Ascending aorta (tissue), 2 donors: Measurements from ENCODE around the gene KRT73. TPM values are rescaled to one million over a fixed set of nuclear protein-coding genes. Genes with fewer than 3 reads are reported as not detected.

Source experiments
- DNase-seq, 2 donors: peaks; one replicate each; pipeline ENCODE4 v3.0.0-alpha.2; 2019; ENCODE audit warnings: low spot score in 2 of 2
- H3K27ac ChIP-seq, 2 donors: fragments of 200-600 bp; sonication (generic); one replicate each; pipeline ENCODE4 v1.5.1; 2016 to 2017; ENCODE audit warnings: mild to moderate bottlenecking in 1 of 2
- H3K27me3 ChIP-seq: fragments of 200-600 bp; sonication (generic); one replicate; pipeline ENCODE4 v1.5.1; 2017
- H3K36me3 ChIP-seq, 2 donors: fragments of 200-600 bp; sonication (generic); one replicate each; pipeline ENCODE4 v1.5.1; 2016
- H3K4me1 ChIP-seq, 2 donors: fragments of 200-600 bp; sonication (generic); one replicate each; pipeline ENCODE4 v1.5.1; 2016 to 2017; ENCODE audit warnings: mild to moderate bottlenecking in 1 of 2
- H3K4me3 ChIP-seq, 2 donors: fragments of 200-600 bp; sonication (generic); one replicate each; pipeline ENCODE4 v1.5.1; 2016 to 2017; ENCODE audit warnings: mild to moderate bottlenecking in 1 of 2
- H3K9me3 ChIP-seq, 2 donors: fragments of 200-600 bp; sonication (generic); one replicate each; pipeline ENCODE4 v1.5.1; 2016
- CTCF ChIP-seq, 3 experiments: fragments of 200-600 bp in 2 of 3; fragments of 450-650 bp in 1 of 3; sonication (generic) in 2 of 3; IDR thresholded peaks; one replicate each; pipeline ENCODE4 v1.5.1; 2016 to 2019; ENCODE audit warnings: antibody characterized with exemption in 3 of 3, mild to moderate bottlenecking in 1 of 3, moderate library complexity in 1 of 3
- intact Hi-C: fragments of 100-400 bp; cut with DNase I; formaldehyde crosslinking; loops from one replicate; pipeline ENCODE4 v1.15.1; 2023
- total RNA-seq: library from RNA; depleted of rRNA; stranded (reverse); fragments of >200 nt; gene quantifications from one replicate; pipeline ENCODE4 v1.1.0, GENCODE V29; 2016

Gene KRT73
- total RNA-seq, 1 donor from 2014 or later, result not detected

GRCh38 chr12:52581481-52581880, 36.9 kb downstream of the KRT73 start:
- no peak overlapping the region for H3K4me3 ChIP-seq
- intact Hi-C loops, result no loop called here
- H3K9me3 ChIP-seq, result no peaks in the 10 kb centered on the region
- H3K36me3 ChIP-seq, result no peaks in the 10 kb centered on the region
- TF ChIP-seq CTCF (IDR thresholded peaks at IDR 0.05), result no peak
- H3K27ac ChIP-seq, result no peak overlapping the region
- DNase-seq, result no peak
- H3K4me1 ChIP-seq, result no peaks in the 10 kb centered on the region
- no peaks in the 10 kb centered on the region for H3K27me3 ChIP-seq

- Histone ChIP-seq H3K9me3 (no peaks in the 10 kb centered on the region), H3K27me3 (no peaks in the 10 kb centered on the region), H3K4me1 (no peaks in the 10 kb centered on the region), H3K27ac (no peak overlapping the region), H3K36me3 (no peaks in the 10 kb centered on the region), H3K4me3 (no peak overlapping the region)
- intact Hi-C loops, result no loop called here
- TF ChIP-seq CTCF (IDR thresholded peaks at IDR 0.05), result no peak
- no peak for DNase-seq
These were observed 37.3 kb downstream of the KRT73 start for GRCh38 chr12:52581066-52581465.

- Histone ChIP-seq H3K4me1 (no peaks in the 10 kb centered on the region), H3K4me3 (no peak overlapping the region), H3K36me3 (no peaks in the 10 kb centered on the region), H3K9me3 (no peaks in the 10 kb centered on the region), H3K27me3 (no peaks in the 10 kb centered on the region), H3K27ac (no peak overlapping the region)
- intact Hi-C loops, result no loop called here
- no peak for DNase-seq
- TF ChIP-seq CTCF (IDR thresholded peaks at IDR 0.05), result no peak
These were observed 37.9 kb downstream of the KRT73 start for GRCh38 chr12:52580496-52580895.

- Histone ChIP-seq H3K27me3 (no peaks in the 10 kb centered on the region), H3K27ac (no peak overlapping the region), H3K4me3 (no peak overlapping the region), H3K4me1 (no peaks in the 10 kb centered on the region), H3K9me3 (no peaks in the 10 kb centered on the region), H3K36me3 (no peaks in the 10 kb centered on the region)
- intact Hi-C loops, result no loop called here
- no peak for TF ChIP-seq CTCF (IDR thresholded peaks at IDR 0.05)
- DNase-seq, result no peak
These were observed 38.6 kb downstream of the KRT73 start for GRCh38 chr12:52579468-52580465.

GRCh38 chr12:52578469-52578868, 39.9 kb downstream of the KRT73 start:
- intact Hi-C loops, result no loop called here
- H3K9me3 ChIP-seq, result no peaks in the 10 kb centered on the region
- H3K4me1 ChIP-seq, result no peaks in the 10 kb centered on the region
- no peaks in the 10 kb centered on the region for H3K27me3 ChIP-seq
- H3K36me3 ChIP-seq, result no peaks in the 10 kb centered on the region
- H3K4me3 ChIP-seq, result no peak overlapping the region
- DNase-seq, result no peak
- no peak for TF ChIP-seq CTCF (IDR thresholded peaks at IDR 0.05)
- no peak overlapping the region for H3K27ac ChIP-seq
